ENCODE measurements around the gene INTS15. TPM values are rescaled to one million over a fixed set of nuclear protein-coding genes. Genes with fewer than 3 reads are reported as not detected.

Gene INTS15
- 100 to 1,000 TPM in 1 of 5 donors, 10 to 100 TPM in 4; 12.7 to 203 (median 40.3) TPM for total RNA-seq
- 10 to 100 TPM in 2 of 3 donors, 1 to 10 TPM in 1; 9.3 to 11.5 (median 10.7) TPM for polyA plus RNA-seq
- long read RNA-seq, donor 1 = 0 reads
- long read RNA-seq, donor 2 = 0 reads
- long read RNA-seq, donor 3, partial matches to known transcripts = 0 of 1 reads
- long read RNA-seq, donor 3, other reads (novel, unspliced or antisense) = 0 of 1 reads
- long read RNA-seq, donor 4 = 0 reads
- long read RNA-seq, donor 5, partial matches to known transcripts = 0 of 1 reads
- long read RNA-seq, donor 5, other reads (novel, unspliced or antisense) = 0 of 1 reads
- long read RNA-seq, donor 6, transcript C7orf26-201 (6 exons, 2,182 nt) = major isoform, 7 of 7 reads
- long read RNA-seq, donor 6, partial matches to known transcripts = 0 of 7 reads
- long read RNA-seq, donor 6, other reads (novel, unspliced or antisense) = 0 of 7 reads
- long read RNA-seq, donor 7, partial matches to known transcripts = 0 of 2 reads
- long read RNA-seq, donor 7, other reads (novel, unspliced or antisense) = 0 of 2 reads
- long read RNA-seq, donor 8, partial matches to known transcripts = 0 of 4 reads
- long read RNA-seq, donor 8, other reads (novel, unspliced or antisense) = 0 of 4 reads
- long read RNA-seq, donor 9, partial matches to known transcripts = 5 of 7 reads
- long read RNA-seq, donor 9, other reads (novel, unspliced or antisense) = 0 of 7 reads
- long read RNA-seq, donor 10, partial matches to known transcripts = 0 of 2 reads
- long read RNA-seq, donor 10, other reads (novel, unspliced or antisense) = 0 of 2 reads

- Histone ChIP-seq H3K27ac (peak within 1 kb of the TSS; percentile 81 to 97 (median 91)), H3K36me3 (peaks cover 20 to 76% (median 75%) of the 10 kb centered on the region in 4 donors), H3K27me3 (no peaks in the 10 kb centered on the region), H3K9me3 (no peaks in the 10 kb centered on the region), H3K4me1 (peaks cover 17 to 23% (median 21%) of the 10 kb centered on the region in 4 donors), H3K4me3 (peak within 1 kb of the TSS; percentile 84 to 92 (median 87))
- peak; percentile 84 to 96 for DNase-seq
- intact Hi-C loops (cut with DNase I; ENCODE audit: low total_unique reads) = no loop called here
- WGBS, 5 donors = 0 to 1% (median 0%) methylated on average over 14 to 107 of the region's 107 CpGs
- TF ChIP-seq EP300 (IDR thresholded peaks at IDR 0.05) = no peak
- no peak for TF ChIP-seq POLR2A (IDR thresholded peaks at IDR 0.05)
- TF ChIP-seq CTCF (IDR thresholded peaks at IDR 0.05) = peak in 3 of 7 experiments; percentile 69 to 96 (median 83)
- peak; percentile 42 to 73 (median 48) for TF ChIP-seq POLR2AphosphoS5 (IDR thresholded peaks at IDR 0.05)
Observed at GRCh38 chr7:6589829-6590644, at the start of gene INTS15. TSS of gene INTS15 (plus strand) at chr7:6590021. CDS start at chr7:6590284, 263 bp downstream.

- 75 to 100% (median 76%) methylated on average over 1 of the region's 1 CpG for WGBS, 5 donors
- Histone ChIP-seq H3K4me3 (no peak overlapping the region), H3K27me3 (peaks cover 11 to 48% (median 12%) of the 10 kb centered on the region in 3 donors), H3K27ac (no peak overlapping the region), H3K4me1 (no peaks in the 10 kb centered on the region), H3K36me3 (no peaks in the 10 kb centered on the region), H3K9me3 (no peaks in the 10 kb centered on the region)
- intact Hi-C loops (cut with DNase I; ENCODE audit: low total_unique reads) = no loop called here
- no peak for TF ChIP-seq POLR2AphosphoS5 (IDR thresholded peaks at IDR 0.05)
- no peak for TF ChIP-seq EP300 (IDR thresholded peaks at IDR 0.05)
- TF ChIP-seq POLR2A (IDR thresholded peaks at IDR 0.05) = no peak
- TF ChIP-seq CTCF (IDR thresholded peaks at IDR 0.05) = no peak
- DNase-seq = no peak
Observed at GRCh38 chr7:6542368-6542767, 47.5 kb upstream of the INTS15 start.

GRCh38 chr7:6545398-6546126 is 44.3 kb upstream of the INTS15 start:
- no peaks in the 10 kb centered on the region for H3K4me1 ChIP-seq
- no peak overlapping the region for H3K27ac ChIP-seq
- no peaks in the 10 kb centered on the region for H3K9me3 ChIP-seq
- intact Hi-C loops (cut with DNase I; ENCODE audit: low total_unique reads) = no loop called here
- TF ChIP-seq POLR2AphosphoS5 (IDR thresholded peaks at IDR 0.05) (no peak), EP300 (IDR thresholded peaks at IDR 0.05) (no peak), POLR2A (IDR thresholded peaks at IDR 0.05) (no peak), CTCF (IDR thresholded peaks at IDR 0.05) (no peak)
- H3K36me3 ChIP-seq = no peaks in the 10 kb centered on the region
- WGBS, 5 donors = 79 to 84% (median 81%) methylated on average over 22 of the region's 22 CpGs
- H3K4me3 ChIP-seq = no peak overlapping the region
- H3K27me3 ChIP-seq = peaks cover 0 to 16% (median 0%) of the 10 kb centered on the region in 3 donors
- no peak for DNase-seq
